Naive thymus-derived CD4-positive, alpha-beta T cell (primary cell): ENCODE measurements around the gene KDM4C. TPM values are rescaled to one million over a fixed set of nuclear protein-coding genes. Genes with fewer than 3 reads are reported as not detected.

ENCODE experiments used
- ATAC-seq: fragments of 150-1000 bp; cut with Tn5 transposase; 2 replicates; pipeline ENCODE4 v1.10.0; 2021; ENCODE audit warnings: mild to moderate bottlenecking, moderate library complexity
- CTCF ChIA-PET: fragments of 350-600 bp; sonication (Branson Sonifier 250); formaldehyde crosslinking; loops from one replicate; lab custom pipeline; 2021; ENCODE audit warnings: antibody characterized with exemption; lab: Charles Lee
- POLR2A ChIA-PET: fragments of 350-600 bp; sonication (Branson Sonifier 250); formaldehyde crosslinking; loops from one replicate; lab custom pipeline; 2021; ENCODE audit warnings: antibody characterized with exemption, inconsistent platforms; lab: Charles Lee
- DNase-seq, 9 donors: peaks; one replicate each; pipeline versions ENCODE4 v3.0.0 to v3.0.0-alpha.2; 2020 to 2022; ENCODE audit warnings: mixed read lengths in 1 of 9
- H3K27ac ChIP-seq: one replicate; pipeline ENCODE4 v1.7.0; 2013; ENCODE audit warnings: mild to moderate bottlenecking, low read depth, low read length, moderate library complexity
- H3K27me3 ChIP-seq, 2 donors: one replicate each; pipeline ENCODE4 v1.7.0; 2013; ENCODE audit warnings: low read length in 2 of 2, mild to moderate bottlenecking in 2 of 2, moderate library complexity in 2 of 2; ENCODE audit not compliant: control insufficient read depth in 2 of 2, insufficient read depth in 2 of 2
- H3K36me3 ChIP-seq, 3 experiments: 1 replicate in 2 of 3; 2 replicates in 1 of 3; pipeline ENCODE4 v1.7.0; 2013; ENCODE audit warnings: low read length in 3 of 3, mild to moderate bottlenecking in 3 of 3, moderate library complexity in 1 of 3; ENCODE audit not compliant: insufficient read depth in 3 of 3, control insufficient read depth in 2 of 3
- H3K4me1 ChIP-seq, 2 donors: one replicate each; pipeline ENCODE4 v1.7.0; 2013; ENCODE audit warnings: low read length in 2 of 2, mild to moderate bottlenecking in 2 of 2, moderate library complexity in 1 of 2; ENCODE audit not compliant: control insufficient read depth in 2 of 2, insufficient read depth in 2 of 2
- H3K4me3 ChIP-seq: 2 replicates; pipeline ENCODE4 v1.7.0; 2013; ENCODE audit warnings: mild to moderate bottlenecking, low read length
- H3K9me3 ChIP-seq, 3 experiments: 1 replicate in 2 of 3; 2 replicates in 1 of 3; pipeline ENCODE4 v1.7.0; 2013; ENCODE audit warnings: low read length in 3 of 3; ENCODE audit not compliant: control insufficient read depth in 2 of 3
- H3K27ac Mint-ChIP-seq, 9 donors: one replicate each; pipeline ENCODE4 v1.8.0; 2020 to 2022; ENCODE audit warnings: mixed read lengths in 9 of 9, mild to moderate bottlenecking in 8 of 9, moderate library complexity in 5 of 9, inconsistent platforms in 2 of 9
- H3K27me3 Mint-ChIP-seq, 5 donors: one replicate each; pipeline ENCODE4 v1.8.0; 2021 to 2022; ENCODE audit warnings: mixed read lengths in 5 of 5, mild to moderate bottlenecking in 1 of 5
- H3K36me3 Mint-ChIP-seq, 5 donors: one replicate each; pipeline ENCODE4 v1.8.0; 2020 to 2022; ENCODE audit warnings: mixed read lengths in 5 of 5, mild to moderate bottlenecking in 3 of 5, inconsistent platforms in 1 of 5
- H3K4me1 Mint-ChIP-seq, 7 donors: one replicate each; pipeline ENCODE4 v1.8.0; 2020 to 2022; ENCODE audit warnings: mixed read lengths in 7 of 7, mild to moderate bottlenecking in 3 of 7, inconsistent platforms in 1 of 7
- H3K4me3 Mint-ChIP-seq, 10 donors: one replicate each; pipeline ENCODE4 v1.8.0; 2020 to 2022; ENCODE audit warnings: mild to moderate bottlenecking in 10 of 10, mixed read lengths in 10 of 10, moderate library complexity in 6 of 10, inconsistent platforms in 2 of 10
- H3K9me3 Mint-ChIP-seq, 11 donors: one replicate each; pipeline ENCODE4 v1.8.0; 2020 to 2022; ENCODE audit warnings: mixed read lengths in 11 of 11, mild to moderate bottlenecking in 4 of 11, inconsistent platforms in 1 of 11, moderate library complexity in 1 of 11
- intact Hi-C, 2 donors: fragments of 100-400 bp; cut with micrococcal nuclease; formaldehyde crosslinking; loops; one replicate each; pipeline ENCODE4 v1.15.1; 2023
- polyA plus RNA-seq, 2 donors: library from polyadenylated mRNA; unstranded; fragments of 300-500 nt; fragmentation: Illumina TruSeq; gene quantifications; one replicate each; pipeline ENCODE4 v1.2.3, GENCODE V29; 2021
- total RNA-seq, 6 experiments: library from RNA in 5 of 6; stranded (reverse) in 5 of 6; gene quantifications; 1 replicate in 5 of 6; 2 replicates in 1 of 6; pipeline ENCODE4 v1.2.3 and lab custom pipeline; 2021 to 2026

KDM4C gene
- total and polyA plus RNA-seq, 7 experiments from 2014 or later = 38.5 to 100 (median 91.3) TPM

DNA sequence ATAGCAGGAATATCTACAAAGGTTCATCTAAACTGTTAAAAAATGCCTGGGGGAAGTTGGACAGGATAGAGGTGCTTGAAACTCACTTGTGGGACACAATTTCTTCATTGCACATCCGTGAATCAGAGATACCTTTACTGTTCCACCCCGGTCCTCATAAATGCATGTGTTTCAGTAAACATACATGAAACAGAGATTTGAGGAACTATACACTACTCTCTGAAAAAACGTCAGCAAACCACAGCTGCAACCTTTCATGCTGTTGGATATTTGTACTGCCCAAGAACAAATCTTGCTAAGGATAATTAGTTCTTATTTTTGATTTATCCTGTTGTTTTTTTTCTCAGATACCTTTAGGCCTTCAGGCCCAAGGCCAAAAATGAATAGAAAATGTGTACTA lies 337.3 kb downstream of the KDM4C start:
- ATAC-seq = peak; percentile 18
- H3K27ac ChIP-seq = no peak overlapping the region
- intact Hi-C loops = no loop called here
- H3K27me3 ChIP-seq = no peaks in the 10 kb centered on the region
- ChIA-PET CTCF (no interaction called here), POLR2A (no interaction called here)
- Mint-ChIP-seq H3K27me3 (no peaks in the 10 kb centered on the region), H3K36me3 (peaks cover 37 to 92% (median 79%) of the 10 kb centered on the region in 5 donors), H3K9me3 (peaks cover 5 to 23% (median 15%) of the 10 kb centered on the region in 11 donors), H3K4me1 (peaks cover 0 to 7% (median 0%) of the 10 kb centered on the region in 7 donors), H3K27ac (no peak overlapping the region), H3K4me3 (no peak overlapping the region)
- H3K4me3 ChIP-seq = no peak overlapping the region
- H3K4me1 ChIP-seq = no peaks in the 10 kb centered on the region
- H3K9me3 ChIP-seq = peaks cover 0 to 5% (median 0%) of the 10 kb centered on the region in 3 experiments
- peaks cover 0 to 28% (median 0%) of the 10 kb centered on the region in 3 experiments for H3K36me3 ChIP-seq
- no peak for DNase-seq

DNA sequence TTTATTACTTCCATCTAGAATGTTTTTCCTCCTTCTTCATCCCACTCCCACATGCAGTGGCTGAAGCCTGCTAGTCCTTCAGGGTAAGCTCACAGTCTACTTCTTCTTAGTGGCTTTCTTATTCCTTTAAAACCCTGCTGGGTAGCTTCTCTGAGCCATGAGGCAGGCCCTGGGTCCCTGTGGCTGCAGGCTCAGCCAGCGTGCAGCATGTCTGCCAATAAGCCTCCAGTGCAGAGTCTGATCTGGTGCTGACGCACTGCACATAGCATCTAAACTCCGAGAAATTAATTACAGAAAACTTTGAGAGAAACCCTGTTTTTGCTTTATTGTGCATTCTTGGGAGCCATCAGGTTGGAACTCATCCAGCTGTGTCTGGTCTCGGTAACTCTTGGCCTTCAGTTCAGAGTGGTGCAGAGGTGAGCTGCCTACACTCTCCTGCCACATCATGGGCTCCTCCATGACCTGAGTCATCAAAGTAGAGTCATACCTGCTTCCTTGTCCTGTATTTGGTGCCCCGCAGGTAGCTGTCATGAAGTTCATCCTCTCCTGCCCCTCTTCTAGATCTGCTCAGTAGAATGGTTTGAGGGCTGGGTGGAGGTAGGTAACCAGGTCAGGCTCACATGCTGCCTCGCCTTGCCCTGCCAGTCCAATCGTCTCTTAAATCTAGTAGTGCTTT lies 339.4 kb downstream of the KDM4C start:
- Histone ChIP-seq H3K9me3 (peaks cover 0 to 5% (median 0%) of the 10 kb centered on the region in 3 experiments), H3K27ac (no peak overlapping the region), H3K4me1 (no peaks in the 10 kb centered on the region), H3K36me3 (peaks cover 0 to 28% (median 0%) of the 10 kb centered on the region in 3 experiments), H3K4me3 (no peak overlapping the region), H3K27me3 (no peaks in the 10 kb centered on the region)
- Mint-ChIP-seq H3K4me1 (peaks cover 0 to 11% (median 0%) of the 10 kb centered on the region in 7 donors), H3K36me3 (peaks cover 30 to 89% (median 81%) of the 10 kb centered on the region in 5 donors), H3K27me3 (no peaks in the 10 kb centered on the region), H3K9me3 (peaks cover 5 to 28% (median 16%) of the 10 kb centered on the region in 11 donors), H3K27ac (peak overlapping the region in 1 of 9 donors; percentile 72), H3K4me3 (no peak overlapping the region)
- DNase-seq (no peak), ATAC-seq (no peak)
- POLR2A ChIA-PET = interaction anchor here (0.6 kb wide), 1 partner anchor 11 kb away, joined by 3 read pairs; no protein-coding TSS in a partner anchor
- CTCF ChIA-PET = no interaction called here
- intact Hi-C loops = no loop called here

DNA sequence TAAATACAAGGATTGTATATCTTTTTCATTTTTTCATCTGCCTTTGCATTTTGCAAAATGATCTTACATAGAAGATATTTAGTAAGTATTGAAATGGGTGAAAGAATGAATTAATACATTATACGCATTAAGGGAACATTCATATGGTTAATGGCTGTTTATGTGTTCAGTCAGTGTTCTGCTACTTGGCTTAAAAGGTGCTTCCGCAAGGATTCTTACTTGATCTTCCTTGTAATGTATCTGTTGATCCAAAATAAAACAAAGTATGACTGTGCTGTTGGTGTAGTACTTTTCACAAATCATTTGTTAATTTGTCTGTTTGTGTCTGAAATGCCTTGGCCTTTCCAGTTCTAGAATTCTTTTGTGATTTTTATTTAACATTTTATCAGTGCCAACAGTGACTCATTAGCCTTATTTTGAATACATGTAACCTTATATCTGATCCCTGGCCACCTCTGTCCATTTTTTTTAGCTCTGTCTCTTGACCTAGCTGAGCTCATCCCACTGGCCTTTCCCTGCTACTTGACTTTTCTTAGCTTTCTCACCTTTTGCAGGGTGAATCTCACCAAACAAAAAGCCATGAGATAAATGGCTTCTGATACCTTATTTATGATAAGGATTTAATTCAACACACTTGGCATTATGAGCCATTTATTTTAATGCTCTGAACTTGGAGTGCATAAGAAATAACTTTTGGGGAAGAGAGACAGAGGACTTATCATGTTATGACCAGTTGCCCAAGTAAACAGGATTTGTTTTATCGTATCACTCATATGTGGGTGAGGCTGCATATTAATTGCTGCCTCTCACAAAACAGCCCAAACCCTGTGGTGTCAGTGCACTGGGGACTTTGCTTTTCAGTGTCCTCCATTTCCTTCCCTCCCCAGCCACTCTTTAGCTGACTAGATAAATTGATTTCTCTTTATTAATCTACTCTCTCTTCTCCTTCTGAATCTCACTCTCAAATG lies 340.3 kb downstream of the KDM4C start:
- CTCF ChIA-PET = no interaction called here

DNA sequence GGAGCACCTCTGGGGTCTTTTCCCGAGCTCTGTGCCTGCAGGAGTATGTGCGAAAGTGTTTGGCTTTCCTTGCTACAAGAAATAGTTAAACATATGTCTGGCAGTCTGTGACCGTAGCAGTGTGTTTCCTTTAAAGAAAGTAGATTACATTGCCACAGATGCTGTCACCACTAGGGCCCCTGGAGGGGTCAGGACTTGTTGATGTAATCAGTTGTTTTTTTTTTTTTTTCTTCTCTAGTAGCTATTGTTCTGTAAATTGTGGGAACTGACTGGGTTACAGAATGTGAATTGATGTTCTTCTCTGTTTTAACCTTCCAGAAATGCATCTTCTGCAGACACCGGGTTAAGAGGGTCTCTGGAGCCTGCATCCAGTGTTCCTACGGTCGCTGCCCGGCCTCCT lies 345.6 kb downstream of the KDM4C start:
- peaks cover 0 to 10% (median 0%) of the 10 kb centered on the region in 7 donors for H3K4me1 Mint-ChIP-seq
- peaks cover 0 to 5% (median 0%) of the 10 kb centered on the region in 3 experiments for H3K9me3 ChIP-seq
- ChIA-PET POLR2A (no interaction called here), CTCF (no interaction called here)
- H3K4me1 ChIP-seq = no peaks in the 10 kb centered on the region
- H3K36me3 Mint-ChIP-seq = peaks cover 21 to 87% (median 59%) of the 10 kb centered on the region in 5 donors
- no peak overlapping the region for H3K27ac Mint-ChIP-seq
- H3K36me3 ChIP-seq = peaks cover 4 to 29% (median 4%) of the 10 kb centered on the region in 3 experiments
- no peaks in the 10 kb centered on the region for H3K27me3 ChIP-seq
- H3K27me3 Mint-ChIP-seq = no peaks in the 10 kb centered on the region
- intact Hi-C loops = no loop called here
- H3K9me3 Mint-ChIP-seq = peaks cover 5 to 18% (median 11%) of the 10 kb centered on the region in 11 donors
- H3K4me3 Mint-ChIP-seq = no peak overlapping the region
- no peak for ATAC-seq
- no peak for DNase-seq
- no peak overlapping the region for H3K4me3 ChIP-seq
- H3K27ac ChIP-seq = no peak overlapping the region

More for the DNA sequence above, 340.3 kb downstream of the KDM4C start:
- Mint-ChIP-seq H3K4me1 (peaks cover 0 to 11% (median under 1%) of the 10 kb centered on the region in 7 donors), H3K27me3 (no peaks in the 10 kb centered on the region), H3K4me3 (no peak overlapping the region), H3K27ac (no peak overlapping the region), H3K36me3 (peaks cover 35 to 89% (median 81%) of the 10 kb centered on the region in 5 donors), H3K9me3 (peaks cover 5 to 28% (median 16%) of the 10 kb centered on the region in 11 donors)
- peaks cover 0 to 30% (median 0%) of the 10 kb centered on the region in 3 experiments for H3K36me3 ChIP-seq
- H3K27me3 ChIP-seq = no peaks in the 10 kb centered on the region
- no peaks in the 10 kb centered on the region for H3K4me1 ChIP-seq
- intact Hi-C loops = no loop called here
- no peak overlapping the region for H3K4me3 ChIP-seq
- ATAC-seq (no peak), DNase-seq (no peak)
- peaks cover 0 to 5% (median 0%) of the 10 kb centered on the region in 3 experiments for H3K9me3 ChIP-seq
- POLR2A ChIA-PET = no interaction called here
- H3K27ac ChIP-seq = no peak overlapping the region

DNA sequence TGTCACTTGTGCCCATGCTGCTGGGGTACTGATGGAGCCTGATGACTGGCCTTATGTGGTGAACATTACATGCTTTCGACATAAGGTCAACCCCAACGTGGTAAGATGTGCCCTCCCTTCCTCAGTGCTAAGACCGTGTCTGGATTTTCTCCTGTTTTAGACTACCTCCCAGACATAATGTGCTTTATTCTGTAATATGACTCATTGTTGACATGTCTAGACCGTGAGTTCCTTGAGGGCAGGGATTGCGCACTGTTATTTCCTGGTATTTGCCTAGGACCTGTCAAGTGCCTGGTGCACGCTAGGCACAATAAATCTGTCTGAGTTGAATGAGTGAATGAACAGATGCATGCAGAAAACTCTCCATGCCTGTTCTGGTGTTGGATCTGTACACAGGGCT lies 346.0 kb downstream of the KDM4C start:
- Mint-ChIP-seq H3K36me3 (peaks cover 18 to 87% (median 59%) of the 10 kb centered on the region in 5 donors), H3K27ac (no peak overlapping the region), H3K9me3 (peaks cover 1 to 14% (median 8%) of the 10 kb centered on the region in 11 donors), H3K4me1 (peaks cover 0 to 10% (median 0%) of the 10 kb centered on the region in 7 donors), H3K27me3 (no peaks in the 10 kb centered on the region), H3K4me3 (no peak overlapping the region)
- no peak for ATAC-seq
- no peak overlapping the region for H3K27ac ChIP-seq
- H3K27me3 ChIP-seq = no peaks in the 10 kb centered on the region
- H3K4me3 ChIP-seq = no peak overlapping the region
- no peaks in the 10 kb centered on the region for H3K4me1 ChIP-seq
- H3K9me3 ChIP-seq = peaks cover 0 to 5% (median 0%) of the 10 kb centered on the region in 3 experiments
- intact Hi-C loops = no loop called here
- peaks cover 4 to 29% (median 4%) of the 10 kb centered on the region in 3 experiments for H3K36me3 ChIP-seq
- DNase-seq = no peak
- ChIA-PET POLR2A (no interaction called here), CTCF (no interaction called here)

DNA sequence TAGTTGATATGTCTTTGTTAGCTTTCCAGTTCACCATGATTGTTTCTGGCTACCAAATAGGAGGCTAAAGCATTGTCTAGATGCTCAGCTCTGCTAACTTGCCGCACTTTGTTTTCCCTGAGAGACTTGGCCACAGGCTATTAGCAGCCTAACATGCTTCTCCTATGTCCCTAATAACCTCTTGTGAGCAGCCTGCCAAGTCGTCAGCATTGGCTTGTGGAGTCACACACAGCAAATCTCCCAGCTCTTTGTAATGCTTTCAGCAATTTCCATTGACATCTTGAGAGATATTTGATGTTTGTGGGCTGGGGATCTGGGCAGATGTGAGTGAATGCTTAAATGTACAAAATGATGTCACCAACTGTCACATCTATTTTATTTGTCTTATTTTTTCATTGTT lies 346.9 kb downstream of the KDM4C start:
- POLR2A ChIA-PET = interaction anchor here (0.7 kb wide), 1 partner anchor 39 kb away, joined by 4 read pairs; no protein-coding TSS in a partner anchor
- peaks cover 4 to 26% (median 4%) of the 10 kb centered on the region in 3 experiments for H3K36me3 ChIP-seq

More for the DNA sequence above, 346.9 kb downstream of the KDM4C start:
- Mint-ChIP-seq H3K27me3 (no peaks in the 10 kb centered on the region), H3K36me3 (peaks cover 11 to 87% (median 59%) of the 10 kb centered on the region in 5 donors), H3K27ac (no peak overlapping the region), H3K9me3 (peaks cover 0 to 6% (median under 1%) of the 10 kb centered on the region in 11 donors), H3K4me3 (no peak overlapping the region), H3K4me1 (peaks cover 0 to 10% (median 0%) of the 10 kb centered on the region in 7 donors)
- CTCF ChIA-PET = no interaction called here
- H3K4me1 ChIP-seq = no peaks in the 10 kb centered on the region
- no peaks in the 10 kb centered on the region for H3K27me3 ChIP-seq
- ATAC-seq = no peak
- intact Hi-C loops = no loop called here
- no peak overlapping the region for H3K4me3 ChIP-seq
- H3K27ac ChIP-seq = no peak overlapping the region
- H3K9me3 ChIP-seq = no peaks in the 10 kb centered on the region
- DNase-seq = no peak
